GM18505 (cell line): Measurements from ENCODE around the gene EMD.
A peak's percentile ranks its signal among the peaks of the same experiment; 100 is the strongest.
"Not testable (repeated sequence)": the region's sequence is repeated elsewhere in the genome, so short reads cannot be mapped to it uniquely, and the experiment has no call there.

Experiments
- ATAC-seq: cut with Tn5 transposase; IDR thresholded peaks from one replicate; pipeline ENCODE4 v1.9.1; 2021; ENCODE audit not compliant: unreplicated experiment
- POLR2A ChIP-seq: IDR thresholded peaks from 4 replicates; pipeline ENCODE4 v1.6.1; 2011; ENCODE audit warnings: borderline replicate concordance; ENCODE audit not compliant: insufficient read depth, insufficient read length; ENCODE audit errors: extremely low read depth

EMD gene

DNA sequence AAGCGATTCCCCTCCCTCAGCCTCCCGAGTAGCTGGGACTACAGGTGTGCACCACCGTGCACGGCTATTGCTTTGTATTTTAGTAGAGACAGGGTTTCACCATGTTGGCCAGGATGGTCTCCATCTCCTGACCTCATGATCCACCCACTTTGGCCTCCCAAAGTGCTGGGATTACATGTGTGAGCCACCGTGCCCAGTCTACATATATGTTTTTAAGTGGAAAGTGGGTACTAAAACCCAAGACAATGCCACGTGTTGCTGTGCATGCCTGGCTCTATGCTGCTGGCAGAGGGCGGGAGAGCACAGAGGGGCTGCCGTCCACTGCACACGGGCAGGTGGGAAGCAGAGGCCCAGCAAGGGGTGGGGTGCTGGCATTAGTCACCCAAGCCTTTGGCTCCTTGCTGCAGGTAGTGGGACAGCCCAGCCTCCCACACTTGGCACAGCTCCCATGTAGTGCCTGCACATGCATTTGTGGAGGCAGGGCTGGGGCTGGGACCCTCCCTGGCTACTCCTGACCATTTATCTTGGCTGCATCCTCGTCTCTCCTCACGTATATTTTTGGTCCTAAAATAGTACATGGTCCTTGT lies 3.5 kb downstream of the EMD start:
- ATAC-seq = no peak
- no peak for TF ChIP-seq POLR2A

- TF ChIP-seq POLR2A = no peak
- no peak for ATAC-seq
Measured at GRCh38 chrX:154383359-154384283, 4.5 kb downstream of the EMD start.

DNA sequence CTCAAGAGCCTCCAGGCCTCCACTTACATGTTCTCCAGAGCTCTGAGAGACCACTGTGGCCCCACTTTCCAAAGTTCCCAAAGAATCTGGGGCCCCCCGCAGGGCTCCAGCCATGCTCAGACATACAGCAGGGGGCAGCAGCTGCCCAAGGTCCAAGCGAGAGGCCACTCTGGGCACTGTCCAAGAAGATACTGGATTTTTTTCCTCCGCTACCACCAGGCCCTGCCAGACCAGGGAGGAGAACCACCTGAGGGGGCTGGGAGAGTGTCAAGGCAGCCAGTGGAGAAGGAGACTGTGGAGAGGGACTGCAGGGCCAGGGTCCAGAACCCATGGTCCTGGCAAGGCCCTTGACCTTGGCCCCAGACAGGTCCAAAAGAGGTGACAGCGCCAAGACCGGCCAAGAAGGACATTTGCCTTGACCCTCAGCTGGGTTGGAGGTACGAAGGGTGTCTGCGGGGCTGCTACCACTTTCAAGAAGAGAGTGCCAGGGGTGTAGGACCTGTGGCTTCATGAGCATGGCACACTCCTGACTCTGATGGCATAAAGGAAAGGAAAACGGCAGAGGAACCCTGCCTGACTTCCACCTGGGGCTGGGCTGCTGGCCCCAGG lies 5.3 kb downstream of the EMD start:
- ATAC-seq = no peak
- TF ChIP-seq POLR2A = no peak

DNA sequence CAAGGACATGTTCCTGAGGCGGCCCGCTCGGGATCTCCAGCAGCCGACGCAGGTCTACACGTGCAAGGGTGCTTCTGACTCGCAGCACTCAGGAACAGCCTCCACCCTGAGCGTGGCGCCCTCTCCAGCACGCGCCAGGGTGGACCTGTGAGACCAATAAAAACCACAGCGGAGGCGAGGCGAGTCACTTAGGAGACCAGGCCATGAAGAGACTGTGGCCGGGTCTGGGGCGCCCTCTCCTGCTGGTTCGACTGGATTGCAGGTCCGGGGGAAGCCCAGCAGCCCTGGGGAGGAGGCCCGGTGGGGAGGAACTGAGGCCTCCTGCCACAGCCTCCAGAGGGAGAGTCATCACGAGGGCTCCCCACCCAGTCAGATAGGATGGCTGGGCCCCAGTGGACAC lies 9.0 kb downstream of the EMD start:
- not testable (repeated sequence) for ATAC-seq

DNA sequence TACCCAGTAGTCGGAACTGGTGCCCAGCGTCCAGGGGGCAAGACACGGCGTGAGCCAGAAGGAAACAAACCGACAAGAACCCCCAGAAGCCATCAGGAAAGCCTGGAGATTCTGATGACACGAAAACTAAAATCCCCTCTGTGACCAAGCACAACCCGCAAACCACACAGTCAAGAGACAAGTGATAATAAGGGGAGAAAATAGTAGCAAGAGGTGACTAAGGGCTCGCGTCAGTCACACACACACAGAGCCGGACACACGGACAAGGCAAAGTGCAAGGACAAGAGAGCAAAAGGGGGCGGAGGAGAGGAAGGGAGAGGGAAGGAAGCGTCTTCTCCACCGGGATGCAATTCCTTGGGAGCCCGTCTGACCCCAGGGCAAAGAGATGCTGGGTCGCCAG lies 9.6 kb downstream of the EMD start:
- ATAC-seq = not testable (repeated sequence)

GRCh38 chrX:154389812-154390747 lies 11.0 kb downstream of the EMD start:
- peak; percentile 59 for ATAC-seq

- not testable (repeated sequence) for ATAC-seq
Measured at GRCh38 chrX:154396363-154396762, 17.3 kb downstream of the EMD start.

GRCh38 chrX:154396973-154397887 lies 18.1 kb downstream of the EMD start:
- peak; percentile 40 for ATAC-seq
- no peak for TF ChIP-seq POLR2A

GRCh38 chrX:154397888-154398667 lies 19.0 kb downstream of the EMD start, which contains the start of gene RPL10:
RPL10 (plus strand) TSS chrX:154398377; CDS start chrX:154398520, 143 bp downstream.
- TF ChIP-seq POLR2A = peak; percentile 99
- ATAC-seq = peak; percentile 76

DNA sequence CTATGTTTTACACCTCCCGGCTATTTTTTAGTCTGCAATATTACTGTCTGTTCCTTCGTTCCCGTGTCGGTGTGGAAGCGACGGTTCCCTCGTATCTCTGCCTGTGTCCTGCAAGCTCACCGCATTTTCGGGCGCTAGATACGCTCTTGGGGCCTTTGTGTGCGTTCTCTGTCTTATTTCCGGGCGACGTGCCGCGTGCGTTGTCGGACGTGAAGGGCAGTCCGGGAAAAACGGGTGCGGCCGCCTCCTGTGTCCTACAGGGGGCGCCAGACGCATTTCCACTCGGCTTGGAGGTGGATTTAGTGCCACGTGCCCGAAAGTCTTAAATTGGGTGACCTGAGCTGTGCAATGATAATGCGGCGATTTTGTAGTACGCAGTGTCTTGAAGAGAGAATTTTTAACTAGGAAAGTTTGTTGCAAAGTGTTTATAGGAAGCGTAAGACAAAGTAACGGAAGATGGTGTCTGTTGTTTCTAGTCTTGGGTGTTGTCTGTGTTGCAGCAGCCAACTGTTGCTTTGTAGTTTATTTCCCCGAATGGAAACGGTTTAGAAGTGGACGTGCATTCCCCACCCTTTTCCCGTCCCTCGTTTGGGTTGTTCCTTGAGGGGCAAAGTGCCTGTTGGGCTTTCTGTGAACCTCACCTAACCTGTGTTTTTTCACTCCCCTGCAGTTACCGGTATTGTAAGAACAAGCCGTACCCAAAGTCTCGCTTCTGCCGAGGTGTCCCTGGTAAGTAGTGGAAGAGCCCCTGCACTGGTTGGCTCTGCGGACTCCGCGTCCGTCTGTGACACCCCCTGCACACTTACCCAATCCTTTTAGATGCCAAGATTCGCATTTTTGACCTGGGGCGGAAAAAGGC lies 19.8 kb downstream of the EMD start:
- no peak for TF ChIP-seq POLR2A
- ATAC-seq = peak; percentile 22

- TF ChIP-seq POLR2A = peak; percentile 21
- no peak for ATAC-seq
Measured at GRCh38 chrX:154399527-154400368, 20.7 kb downstream of the EMD start.

- ATAC-seq = not testable (repeated sequence)
Measured at GRCh38 chrX:154400369-154400817, 21.3 kb downstream of the EMD start.
